Heart right ventricle (tissue), 16 donors: ENCODE data around the gene PLXND1. TPM values are rescaled to one million over a fixed set of nuclear protein-coding genes. Genes with fewer than 3 reads are reported as not detected.
A peak's percentile ranks its signal among the peaks of the same experiment; 100 is the strongest.

Experiments
- ATAC-seq, 8 donors: fragments of 200-7000 bp; cut with Tn5 transposase; one replicate each; pipeline ENCODE4 v1.9.1; 2020; ENCODE audit warnings: mild to moderate bottlenecking in 8 of 8, moderate library complexity in 8 of 8, moderate number of reproducible peaks in 1 of 8
- DNase-seq, 2 donors: peaks; one replicate each; pipeline ENCODE4 v3.0.0-alpha.2; 2020
- H3K27ac ChIP-seq, 10 donors: fragments of 200-600 bp; sonication (generic) in 2 of 10; one replicate each; pipeline versions ENCODE4 v1.5.0 to v1.8.0; 2020 to 2022; ENCODE audit warnings: mild to moderate bottlenecking in 3 of 10
- H3K27me3 ChIP-seq, 7 donors: fragments of 200-600 bp; one replicate each; pipeline ENCODE4 v1.8.0; 2021 to 2022; ENCODE audit warnings: mild to moderate bottlenecking in 2 of 7
- H3K36me3 ChIP-seq, 9 donors: fragments of 200-600 bp; sonication (generic) in 1 of 9; one replicate each; pipeline versions ENCODE4 v1.5.0 to v1.8.0; 2020 to 2022; ENCODE audit warnings: mild to moderate bottlenecking in 2 of 9
- H3K4me1 ChIP-seq, 9 donors: fragments of 200-600 bp; sonication (generic) in 1 of 9; one replicate each; pipeline versions ENCODE4 v1.5.0 to v1.8.0; 2020 to 2022; ENCODE audit warnings: mild to moderate bottlenecking in 4 of 9
- H3K4me3 ChIP-seq, 10 donors: fragments of 200-600 bp; sonication (generic) in 2 of 10; one replicate each; pipeline versions ENCODE4 v1.5.0 to v1.8.0; 2020 to 2022; ENCODE audit warnings: mild to moderate bottlenecking in 7 of 10, moderate library complexity in 2 of 10
- H3K9me3 ChIP-seq, 11 donors: fragments of 200-600 bp in 10 of 11; sonication (generic) in 2 of 11; one replicate each; pipeline versions ENCODE4 v1.5.0 to v1.8.0; 2013 to 2022; ENCODE audit warnings: mild to moderate bottlenecking in 2 of 11, control low read depth in 1 of 11, moderate library complexity in 1 of 11
- CTCF ChIP-seq, 9 donors: fragments of 200-600 bp; sonication (generic) in 2 of 9; IDR thresholded peaks; one replicate each; pipeline versions ENCODE4 v1.5.0 to v1.8.0; 2021 to 2022; ENCODE audit warnings: antibody characterized with exemption in 9 of 9, mild to moderate bottlenecking in 5 of 9, moderate library complexity in 1 of 9
- WGBS, 2 donors: extraction: QIAGEN DNeasy Blood & Tissue Kit; methylation state at CpG; one replicate each; pipeline ENCODE4 v1.1.7; 2013; ENCODE audit warnings: inconsistent platforms in 1 of 2; 5-methylcytosine and 5-hydroxymethylcytosine counted together
- intact Hi-C, 10 donors: fragments of 100-400 bp; cut with DNase I; formaldehyde crosslinking; loops; one replicate each; pipeline versions ENCODE4 v1.11.1 to v1.14.2; 2022
- long read RNA-seq, 3 donors: library from polyadenylated mRNA; unstranded; transcript quantifications; one replicate each; pipeline ENCODE4 v2.0.0, GENCODE V29; 2020 to 2021
- polyA plus RNA-seq, 2 donors: library from polyadenylated mRNA; stranded (reverse); fragments of 200-250 nt; gene quantifications; one replicate each; pipeline ENCODE4 v1.2.3, GENCODE V29; 2013
- total RNA-seq, 10 donors: library from RNA; stranded (reverse); fragmentation: NEBNext Ultra II Directional in 3 of 10; extraction: Animal tissue kit (Norgen Biotek cat#: 25700) in 3 of 10; gene quantifications; one replicate each; pipeline versions ENCODE4 v1.2.1 to v1.2.4, GENCODE V29; 2021 to 2023
- donor health status: Arrhythmogenic right ventricular cardiomyopathy.
- donor health status: ischemic (EF 13 %, LVEDD 7.1; RV severe dilation, severe dysfunction).
- donor health status: healthy with polysubstance abuse.
- donor health status: DM: no; HTN: yes; CAD: no.
- donor health status: DM: no; HTN: no; CAD: no.
- donor health status: ischemic (EF 25% LVEDD 6.9; RV normal size, moderate dysfunction).
- donor health status: ischemic (EF 25% LVEDD 5.7; RV mildly dilated, moderate dysfunction).
- donor health status: healthy.
- donor health status: DM: yes; HTN: yes; CAD: no.
- donor health status: Ischemic cardiomyopathy.
- donor health status: ischemic (EF 35%, LVEDD 5.7; RV mildly dilated, moderate dysfunction).
- donor health status: nonischemic (EF 11% LVEDD 7.7; RV severe dilation, severe dysfunction).
- donor health status: DM: yes; HTN: yes; CAD: no.
- donor health status: PGD.
- donor health status: ischemic (EF 29% LVEDD 5.4; RV normal size, mild dysfunction).
- donor health status: nonischemic (EF 23%, LVEDD 6.1; RV moderate dilation, normal function).

PLXND1 gene
- total RNA-seq (100 to 1,000 TPM in 1 of 10 donors, 10 to 100 TPM in 9; 40.9 to 106 (median 62.8) TPM), polyA plus RNA-seq (100 to 1,000 TPM in 1 of 2 donors, 10 to 100 TPM in 1; 71.2 to 169 TPM)
- long read RNA-seq, donor 1, partial matches to known transcripts: 16 of 21 reads
- long read RNA-seq, donor 1, other reads (novel, unspliced or antisense): 5 of 21 reads
- long read RNA-seq, donor 2, partial matches to known transcripts: 22 of 26 reads
- long read RNA-seq, donor 2, other reads (novel, unspliced or antisense): 3 of 26 reads
- long read RNA-seq, donor 3, partial matches to known transcripts: 22 of 33 reads
- long read RNA-seq, donor 3, other reads (novel, unspliced or antisense): 10 of 33 reads

DNA sequence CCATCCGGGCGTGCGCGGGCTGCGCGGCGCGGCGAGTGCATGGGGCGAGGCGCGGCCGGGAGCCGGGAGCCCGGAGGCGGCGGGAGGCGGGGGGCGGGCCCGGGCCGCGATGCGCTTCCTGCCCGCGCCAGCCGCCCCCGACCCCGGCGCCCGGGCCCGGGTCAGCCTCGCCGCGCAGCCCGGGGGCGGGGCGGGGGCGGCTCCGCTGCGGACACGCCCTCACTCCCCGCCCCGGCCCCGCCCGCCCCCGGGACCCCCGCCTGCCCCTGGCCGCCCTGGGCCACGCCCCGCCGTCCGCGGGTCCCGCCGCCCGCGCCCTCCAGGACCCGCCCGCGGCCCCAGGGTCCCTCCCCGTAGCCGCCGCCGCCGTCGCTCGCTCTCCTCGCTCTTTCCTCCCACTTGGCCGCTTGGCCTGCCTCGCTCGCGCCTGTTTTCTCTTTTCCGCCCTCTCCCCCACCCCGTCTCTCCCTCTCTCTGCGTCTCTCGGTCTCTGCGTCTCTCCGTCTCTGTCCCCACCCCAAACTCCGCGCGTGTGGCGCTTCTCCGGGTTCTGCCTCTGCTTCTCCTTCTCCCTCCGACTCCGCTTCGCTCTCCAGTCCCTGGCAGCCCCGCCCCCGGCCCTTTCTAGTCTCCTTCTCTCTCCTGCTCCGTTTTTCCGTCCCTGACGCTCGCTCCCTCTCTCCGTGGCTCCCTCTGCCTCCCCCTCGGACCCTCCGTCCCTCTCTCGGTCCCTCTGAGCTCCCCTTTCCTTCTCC is at the start of gene PLXND1:
Gene PLXND1 (minus strand): TSS at position 41 of the 755 bp plus-strand sequence. CDS start 37 bp downstream, at position 4.
- H3K36me3 ChIP-seq: peaks cover 0 to 11% (median 0%) of the 10 kb centered on the region in 9 donors
- no peak for TF ChIP-seq CTCF (IDR thresholded peaks at IDR 0.05)
- peak within 1 kb of the TSS; percentile 89 to 99 (median 94) for H3K27ac ChIP-seq
- peaks cover 0 to 18% (median 4%) of the 10 kb centered on the region in 7 donors for H3K27me3 ChIP-seq
- ATAC-seq: peak; percentile 63 to 78 (median 68)
- H3K9me3 ChIP-seq: no peaks in the 10 kb centered on the region
- H3K4me1 ChIP-seq: peaks cover 16 to 78% (median 72%) of the 10 kb centered on the region in 9 donors
- peak; percentile 83 to 87 for DNase-seq
- intact Hi-C loops: loop anchor here in 4 of 10 donors (5.0 kb wide), 1 partner anchor 115 kb away; no protein-coding TSS in a partner anchor
- WGBS, 2 donors: 2% methylated on average over 42 to 93 of the region's 96 CpGs
- peak within 1 kb of the TSS; percentile 62 to 91 (median 74) for H3K4me3 ChIP-seq

DNA sequence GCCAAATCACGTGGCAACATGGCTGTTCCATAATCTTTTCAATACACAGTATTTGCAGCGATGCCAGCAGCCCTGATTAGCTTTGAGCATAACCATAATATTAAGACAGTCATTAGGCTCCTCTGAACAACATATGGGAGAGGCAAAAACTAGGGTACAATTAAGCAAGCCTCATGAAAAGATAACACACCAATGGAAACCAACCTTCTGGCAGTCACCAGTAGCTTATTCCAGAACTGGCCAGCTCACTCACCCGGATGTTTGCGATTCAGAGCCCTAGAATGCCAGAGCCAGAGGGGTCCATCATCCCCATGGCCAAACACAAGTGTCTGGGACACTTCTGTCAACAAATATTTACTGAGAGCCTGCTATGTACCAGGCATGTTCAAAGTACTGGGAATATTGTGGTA is 48.8 kb upstream of the PLXND1 start:
- ATAC-seq: no peak
- WGBS, 2 donors: 92 to 93% methylated on average over 4 of the region's 4 CpGs
- Histone ChIP-seq H3K27ac (no peak overlapping the region), H3K27me3 (no peaks in the 10 kb centered on the region), H3K9me3 (no peaks in the 10 kb centered on the region), H3K36me3 (peaks cover 0 to 35% (median 4%) of the 10 kb centered on the region in 9 donors), H3K4me1 (peaks cover 0 to 59% (median 48%) of the 10 kb centered on the region in 9 donors), H3K4me3 (no peak overlapping the region)
- DNase-seq: no peak
- no peak for TF ChIP-seq CTCF (IDR thresholded peaks at IDR 0.05)
- intact Hi-C loops: loop anchor here in 2 of 10 donors (5.0 to 10.0 kb wide), 2 partner anchors 70 to 72 kb away; no protein-coding TSS in a partner anchor

GRCh38 chr3:129654131-129654530 is 47.7 kb upstream of the PLXND1 start:
- Histone ChIP-seq H3K4me3 (no peak overlapping the region), H3K4me1 (peaks cover 0 to 64% (median 56%) of the 10 kb centered on the region in 9 donors), H3K36me3 (peaks cover 0 to 35% (median 4%) of the 10 kb centered on the region in 9 donors), H3K9me3 (no peaks in the 10 kb centered on the region), H3K27me3 (no peaks in the 10 kb centered on the region), H3K27ac (no peak overlapping the region)
- WGBS, 2 donors: 95 to 97% methylated on average over 1 of the region's 1 CpG
- no peak for DNase-seq
- intact Hi-C loops: loop anchor here in 6 of 10 donors (5.0 to 10.0 kb wide), 3 partner anchors 71 to 278 kb away; no protein-coding TSS in a partner anchor
- TF ChIP-seq CTCF (IDR thresholded peaks at IDR 0.05): no peak
- ATAC-seq: no peak

DNA sequence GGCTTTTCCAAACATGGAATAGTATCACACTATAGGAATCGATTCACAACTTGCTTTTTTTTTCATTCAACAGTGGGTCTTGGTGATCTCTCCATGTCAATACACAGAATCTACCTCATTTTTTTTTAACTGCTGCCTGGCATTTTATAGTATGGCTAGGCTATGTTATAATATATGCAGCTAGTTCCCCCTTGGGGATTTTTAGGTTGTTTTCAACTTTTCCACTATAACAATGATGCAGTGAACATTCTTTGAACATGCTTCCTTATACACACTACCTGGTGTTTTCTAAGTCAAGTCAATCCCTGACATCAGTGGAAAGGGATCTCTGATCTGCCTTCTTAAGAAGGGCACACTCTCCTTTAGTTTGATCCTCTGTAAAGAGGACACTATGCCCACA is 46.5 kb upstream of the PLXND1 start:
- Histone ChIP-seq H3K9me3 (no peaks in the 10 kb centered on the region), H3K4me1 (peaks cover 0 to 55% (median 47%) of the 10 kb centered on the region in 9 donors), H3K4me3 (no peak overlapping the region), H3K27me3 (no peaks in the 10 kb centered on the region), H3K36me3 (peaks cover 0 to 35% (median 4%) of the 10 kb centered on the region in 9 donors), H3K27ac (no peak overlapping the region)
- TF ChIP-seq CTCF (IDR thresholded peaks at IDR 0.05): no peak
- intact Hi-C loops: loop anchor here in 6 of 10 donors (5.0 to 10.0 kb wide), 3 partner anchors 72 to 279 kb away; no protein-coding TSS in a partner anchor
- ATAC-seq: no peak
- DNase-seq: no peak
- 89 to 91% methylated on average over 1 of the region's 1 CpG for WGBS, 2 donors
